GM10248 (cell line): ENCODE measurements around the gene LRSAM1.

Experiments
- CTCF ChIA-PET: fragments of 300-600 bp; sonication (Branson Sonifier 250); formaldehyde crosslinking; extraction: SDS; loops from one replicate; lab custom pipeline; 2021; ENCODE audit warnings: antibody characterized with exemption; lab: Yijun Ruan, JAX
- POLR2A ChIA-PET: fragments of 350-650 bp; sonication (Branson Sonifier 250); formaldehyde crosslinking; extraction: SDS; loops from one replicate; lab custom pipeline; 2020; ENCODE audit warnings: antibody characterized with exemption; lab: Yijun Ruan, JAX
- DNase-seq: peaks from one replicate; pipeline ENCODE4 v3.0.0; 2012; ENCODE audit errors: extremely low spot score
- TF ChIP-seq, protein P1 (sequence below): IDR thresholded peaks from 2 replicates; pipeline ENCODE4 v1.5.1; 2012; ENCODE audit warnings: mild to moderate bottlenecking, low read depth; ENCODE audit errors: extremely low read depth, missing control alignments, control extremely low read depth

The LRSAM1 gene

GRCh38 chr9:127406799-127407491 lies 44.4 kb upstream of the LRSAM1 start:
- TF ChIP-seq, protein P1, sequence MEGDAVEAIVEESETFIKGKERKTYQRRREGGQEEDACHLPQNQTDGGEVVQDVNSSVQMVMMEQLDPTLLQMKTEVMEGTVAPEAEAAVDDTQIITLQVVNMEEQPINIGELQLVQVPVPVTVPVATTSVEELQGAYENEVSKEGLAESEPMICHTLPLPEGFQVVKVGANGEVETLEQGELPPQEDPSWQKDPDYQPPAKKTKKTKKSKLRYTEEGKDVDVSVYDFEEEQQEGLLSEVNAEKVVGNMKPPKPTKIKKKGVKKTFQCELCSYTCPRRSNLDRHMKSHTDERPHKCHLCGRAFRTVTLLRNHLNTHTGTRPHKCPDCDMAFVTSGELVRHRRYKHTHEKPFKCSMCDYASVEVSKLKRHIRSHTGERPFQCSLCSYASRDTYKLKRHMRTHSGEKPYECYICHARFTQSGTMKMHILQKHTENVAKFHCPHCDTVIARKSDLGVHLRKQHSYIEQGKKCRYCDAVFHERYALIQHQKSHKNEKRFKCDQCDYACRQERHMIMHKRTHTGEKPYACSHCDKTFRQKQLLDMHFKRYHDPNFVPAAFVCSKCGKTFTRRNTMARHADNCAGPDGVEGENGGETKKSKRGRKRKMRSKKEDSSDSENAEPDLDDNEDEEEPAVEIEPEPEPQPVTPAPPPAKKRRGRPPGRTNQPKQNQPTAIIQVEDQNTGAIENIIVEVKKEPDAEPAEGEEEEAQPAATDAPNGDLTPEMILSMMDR: no peak
- POLR2A ChIA-PET: no interaction called here
- CTCF ChIA-PET: interaction anchor here (0.9 to 1.7 kb wide), 5 partner anchors 10 to 17 kb away, joined by 3 to 5 read pairs (median 4); partner anchors contain the start of genes SLC2A8 and ZNF79
- no peak for DNase-seq

- TF ChIP-seq, protein P1: no peak
- DNase-seq: no peak
- ChIA-PET CTCF (interaction anchor here (1.1 to 1.7 kb wide), 3 partner anchors 10 to 16 kb away, joined by 4 to 5 read pairs (median 4); partner anchors contain the start of genes SLC2A8 and ZNF79), POLR2A (no interaction called here)
Measured at GRCh38 chr9:127407492-127407843, 43.8 kb upstream of the LRSAM1 start.

- CTCF ChIA-PET: interaction anchor here (0.8 kb wide), 1 partner anchor 21 kb away, joined by 3 read pairs; no protein-coding TSS in a partner anchor
- POLR2A ChIA-PET: no interaction called here
Measured at GRCh38 chr9:127411122-127411521, 40.2 kb upstream of the LRSAM1 start.

GRCh38 chr9:127415141-127415540 lies 36.2 kb upstream of the LRSAM1 start:
- TF ChIP-seq, protein P1: no peak
- ChIA-PET POLR2A (no interaction called here), CTCF (interaction anchor here (1.3 kb wide), 1 partner anchor 16 kb away, joined by 3 read pairs; no protein-coding TSS in a partner anchor)
- no peak for DNase-seq

More at GRCh38 chr9:127411122-127411521, 40.2 kb upstream of the LRSAM1 start:
- DNase-seq: no peak
- TF ChIP-seq, protein P1: no peak

DNA sequence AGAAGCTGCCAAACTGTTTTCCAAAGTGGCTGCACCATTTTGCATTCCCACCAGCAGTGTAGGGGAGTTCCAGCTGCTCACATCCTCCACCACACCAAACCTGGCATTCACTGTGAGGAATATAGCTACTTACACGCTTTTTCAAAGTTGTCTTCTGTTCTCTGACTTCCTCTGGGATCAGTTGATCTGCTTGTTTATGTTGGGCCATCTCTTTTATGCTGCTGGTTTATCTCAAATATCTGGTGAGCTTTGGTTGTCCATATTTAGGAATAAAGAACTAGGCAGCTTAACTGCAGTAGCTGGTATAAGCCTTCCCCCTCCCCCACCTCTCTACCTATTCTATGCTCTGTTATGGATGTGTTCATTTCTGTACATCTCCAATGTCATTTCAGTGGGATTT lies 35.7 kb upstream of the LRSAM1 start:
- DNase-seq: no peak
- POLR2A ChIA-PET: no interaction called here
- TF ChIP-seq, protein P1: no peak
- CTCF ChIA-PET: interaction anchor here (1.3 kb wide), 1 partner anchor 16 kb away, joined by 3 read pairs; no protein-coding TSS in a partner anchor

GRCh38 chr9:127417131-127418036 lies 33.9 kb upstream of the LRSAM1 start:
- ChIA-PET POLR2A (interaction anchor here (0.9 kb wide), 1 partner anchor 34 kb away, joined by 3 read pairs; the partner anchor contains the start of genes LRSAM1 and RPL12), CTCF (interaction anchor here (0.7 to 1.9 kb wide), 7 partner anchors 10 to 477 kb away, joined by 3 to 6 read pairs (median 4); no protein-coding TSS in a partner anchor)
- no peak for DNase-seq
- TF ChIP-seq, protein P1: no peak
